Retinal pigment epithelial cell (primary cell): Measurements from ENCODE around the gene INPP5F.

Source experiments
- DNase-seq: peaks from one replicate; pipeline ENCODE4 v3.0.0-alpha.2; 2010; ENCODE audit warnings: low read depth
- H3K4me3 ChIP-seq: 2 replicates; pipeline ENCODE4 v1.5.1; 2011; ENCODE audit warnings: mild to moderate bottlenecking, low read length, control low read depth, moderate library complexity
- CTCF ChIP-seq: conservative IDR thresholded peaks from 2 replicates; pipeline ENCODE4 v1.5.1; 2011; ENCODE audit warnings: low read depth, low read length, control low read depth, inconsistent platforms

Gene INPP5F

GRCh38 chr10:119736220-119736619 lies 10.4 kb downstream of the INPP5F start:
- DNase-seq, result no peak
- H3K4me3 ChIP-seq, result no peak overlapping the region
- TF ChIP-seq CTCF, result no peak

GRCh38 chr10:119737039-119737663 lies 11.3 kb downstream of the INPP5F start:
- no peak for DNase-seq

GRCh38 chr10:119737823-119738222 lies 12.0 kb downstream of the INPP5F start:
- H3K4me3 ChIP-seq, result no peak overlapping the region
- DNase-seq, result peak; percentile 96
- no peak for TF ChIP-seq CTCF

More at GRCh38 chr10:119737039-119737663, 11.3 kb downstream of the INPP5F start:
- no peak overlapping the region for H3K4me3 ChIP-seq
- TF ChIP-seq CTCF, result no peak

GRCh38 chr10:119738962-119739361 lies 13.1 kb downstream of the INPP5F start:
- no peak for DNase-seq
- no peak overlapping the region for H3K4me3 ChIP-seq
- no peak for TF ChIP-seq CTCF

GRCh38 chr10:119740096-119740495 lies 14.2 kb downstream of the INPP5F start:
- no peak for DNase-seq
- no peak for TF ChIP-seq CTCF
- H3K4me3 ChIP-seq, result no peak overlapping the region

- no peak for TF ChIP-seq CTCF
- DNase-seq, result no peak
- H3K4me3 ChIP-seq, result no peak overlapping the region
Measured at GRCh38 chr10:119742947-119743648, 17.2 kb downstream of the INPP5F start.

GRCh38 chr10:119747940-119748339 lies 22.1 kb downstream of the INPP5F start:
- H3K4me3 ChIP-seq, result no peak overlapping the region
- no peak for TF ChIP-seq CTCF
- no peak for DNase-seq
